ENCODE measurements around the gene FOSL2. TPM values are rescaled to one million over a fixed set of nuclear protein-coding genes. Genes with fewer than 3 reads are reported as not detected.

FOSL2 gene
- total and polyA plus RNA-seq, 7 donors = 20.1 to 278 (median 74.7) TPM

GRCh38 chr2:28450901-28451565 lies 58.4 kb downstream of the FOSL2 start:
- no peak for DNase-seq
- no peak overlapping the region for H3K27ac ChIP-seq
- H3K36me3 ChIP-seq (ENCODE audit: insufficient read depth in 1 of 2, low read depth in 1 of 2) = no peaks in the 10 kb centered on the region
- no peak for TF ChIP-seq CTCF (IDR thresholded peaks at IDR 0.05)
- H3K4me3 ChIP-seq = no peak overlapping the region
- H3K9me3 ChIP-seq = no peaks in the 10 kb centered on the region
- 86 to 90% (median 87%) methylated on average over 15 of the region's 15 CpGs for WGBS, 3 donors
- intact Hi-C loops (cut with DNase I) = loop anchor here in 1 of 2 donors (5.0 kb wide), 2 partner anchors 699 to 749 kb away; no protein-coding TSS in a partner anchor
- no peaks in the 10 kb centered on the region for H3K27me3 ChIP-seq (ENCODE audit: insufficient read depth in 3 of 3, low read length in 2 of 3)
- H3K4me1 ChIP-seq = no peaks in the 10 kb centered on the region
- no peak for ATAC-seq

GRCh38 chr2:28451793-28452533 lies 59.3 kb downstream of the FOSL2 start:
- no peaks in the 10 kb centered on the region for H3K4me1 ChIP-seq
- no peak for TF ChIP-seq CTCF (IDR thresholded peaks at IDR 0.05)
- ATAC-seq = peak in 1 of 4 donors; percentile 4
- WGBS, 3 donors = 85 to 91% (median 86%) methylated on average over 17 to 19 of the region's 19 CpGs
- intact Hi-C loops (cut with DNase I) = loop anchor here (1.0 to 5.0 kb wide), 4 partner anchors 697 to 750 kb away; no protein-coding TSS in a partner anchor
- H3K4me3 ChIP-seq = no peak overlapping the region
- no peak for DNase-seq
- no peaks in the 10 kb centered on the region for H3K27me3 ChIP-seq (ENCODE audit: insufficient read depth in 3 of 3, low read length in 2 of 3)
- H3K9me3 ChIP-seq = no peaks in the 10 kb centered on the region
- H3K27ac ChIP-seq = no peak overlapping the region
- no peaks in the 10 kb centered on the region for H3K36me3 ChIP-seq (ENCODE audit: insufficient read depth in 1 of 2, low read depth in 1 of 2)

GRCh38 chr2:28452534-28453081 lies 60.0 kb downstream of the FOSL2 start:
- H3K27me3 ChIP-seq (ENCODE audit: insufficient read depth in 3 of 3, low read length in 2 of 3) = no peaks in the 10 kb centered on the region
- WGBS, 3 donors = 37 to 42% (median 39%) methylated on average over 7 of the region's 7 CpGs
- DNase-seq = peak; percentile 75 to 89
- H3K4me3 ChIP-seq = no peak overlapping the region
- no peak overlapping the region for H3K27ac ChIP-seq
- intact Hi-C loops (cut with DNase I) = loop anchor here (1.0 to 5.0 kb wide), 4 partner anchors 698 to 750 kb away; no protein-coding TSS in a partner anchor
- H3K36me3 ChIP-seq (ENCODE audit: insufficient read depth in 1 of 2, low read depth in 1 of 2) = no peaks in the 10 kb centered on the region
- ATAC-seq = peak; percentile 90 to 95 (median 94)
- no peaks in the 10 kb centered on the region for H3K9me3 ChIP-seq
- no peaks in the 10 kb centered on the region for H3K4me1 ChIP-seq
- TF ChIP-seq CTCF (IDR thresholded peaks at IDR 0.05) = peak; percentile 90

- Histone ChIP-seq H3K9me3 (no peaks in the 10 kb centered on the region), H3K4me3 (no peak overlapping the region), H3K27me3 (ENCODE audit: insufficient read depth in 3 of 3, low read length in 2 of 3) (no peaks in the 10 kb centered on the region), H3K27ac (no peak overlapping the region), H3K4me1 (no peaks in the 10 kb centered on the region), H3K36me3 (ENCODE audit: insufficient read depth in 1 of 2, low read depth in 1 of 2) (no peaks in the 10 kb centered on the region)
- DNase-seq (no peak), ATAC-seq (no peak)
- TF ChIP-seq CTCF (IDR thresholded peaks at IDR 0.05) = no peak
- WGBS, 3 donors = 91 to 92% (median 92%) methylated on average over 8 of the region's 8 CpGs
- intact Hi-C loops (cut with DNase I) = loop anchor here (2.0 to 5.0 kb wide), 3 partner anchors 699 to 751 kb away; no protein-coding TSS in a partner anchor
These were observed 60.7 kb downstream of the FOSL2 start for GRCh38 chr2:28453396-28453795.
